Stimulated activated CD4-positive, alpha-beta T cell treated with anti-CD3 and anti-CD28 coated beads, TNF-alpha, amount 100 ng/mL, for 1 hour (primary cell): Measurements from ENCODE around the gene ARHGAP15.

Experiments
- DNase-seq, 3 donors: peaks; one replicate each; pipeline ENCODE4 v3.0.0-alpha.2; 2020; ENCODE audit warnings: low read depth in 3 of 3, low spot score in 1 of 3

Gene ARHGAP15

GRCh38 chr2:143564419-143564818 lies 435.2 kb downstream of the ARHGAP15 start:
- no peak for DNase-seq

GRCh38 chr2:143571747-143572146 lies 442.5 kb downstream of the ARHGAP15 start:
- no peak for DNase-seq

GRCh38 chr2:143572421-143572820 lies 443.2 kb downstream of the ARHGAP15 start:
- DNase-seq = no peak

GRCh38 chr2:143574069-143574468 lies 444.9 kb downstream of the ARHGAP15 start:
- no peak for DNase-seq

- DNase-seq = no peak
Measured at GRCh38 chr2:143575340-143575739, 446.1 kb downstream of the ARHGAP15 start.

- DNase-seq = no peak
Measured at GRCh38 chr2:143577489-143577888, 448.3 kb downstream of the ARHGAP15 start.

- no peak for DNase-seq
Measured at GRCh38 chr2:143579456-143579855, 450.2 kb downstream of the ARHGAP15 start.

- no peak for DNase-seq
Measured at GRCh38 chr2:143581134-143581533, 451.9 kb downstream of the ARHGAP15 start.

- no peak for DNase-seq
Measured at GRCh38 chr2:143582046-143582747, 453.0 kb downstream of the ARHGAP15 start.

GRCh38 chr2:143584936-143585335 lies 455.7 kb downstream of the ARHGAP15 start:
- DNase-seq = no peak

- no peak for DNase-seq
Measured at GRCh38 chr2:143586119-143586518, 456.9 kb downstream of the ARHGAP15 start.

GRCh38 chr2:143588746-143589145 lies 459.5 kb downstream of the ARHGAP15 start:
- DNase-seq = no peak

GRCh38 chr2:143594161-143594560 lies 464.9 kb downstream of the ARHGAP15 start:
- no peak for DNase-seq

GRCh38 chr2:143594745-143595144 lies 465.5 kb downstream of the ARHGAP15 start:
- DNase-seq = no peak

GRCh38 chr2:143600116-143600515 lies 470.9 kb downstream of the ARHGAP15 start:
- no peak for DNase-seq

- no peak for DNase-seq
Measured at GRCh38 chr2:143601828-143602227, 472.6 kb downstream of the ARHGAP15 start.

- no peak for DNase-seq
Measured at GRCh38 chr2:143603035-143603655, 473.9 kb downstream of the ARHGAP15 start.

GRCh38 chr2:143603846-143604565 lies 474.8 kb downstream of the ARHGAP15 start:
- no peak for DNase-seq

GRCh38 chr2:143604566-143604959 lies 475.3 kb downstream of the ARHGAP15 start:
- DNase-seq = no peak

- no peak for DNase-seq
Measured at GRCh38 chr2:143607231-143608062, 478.2 kb downstream of the ARHGAP15 start.

- DNase-seq = no peak
Measured at GRCh38 chr2:143608063-143608423, 478.8 kb downstream of the ARHGAP15 start.
